Fibroblast of the aortic adventitia (primary cell): ENCODE data around the gene TGFA. TPM values are rescaled to one million over a fixed set of nuclear protein-coding genes. Genes with fewer than 3 reads are reported as not detected.
A peak's percentile ranks its signal among the peaks of the same experiment; 100 is the strongest.

Experiments used
- DNase-seq: peaks from one replicate; pipeline ENCODE4 v3.0.0-alpha.2; 2010; ENCODE audit warnings: low read depth
- H3K4me3 ChIP-seq: 2 replicates; pipeline ENCODE4 v1.5.1; 2011; ENCODE audit warnings: low read depth, mild to moderate bottlenecking, control low read depth, low read length, moderate library complexity
- total RNA-seq: library from RNA; depleted of rRNA; stranded (reverse); fragments of >200 nt; gene quantifications from 2 replicates; pipeline ENCODE4 v1.2.3, GENCODE V29; 2012; ENCODE audit warnings: low replicate concordance
- TF ChIP-seq, protein P1 (sequence below): IDR thresholded peaks from 2 replicates; pipeline ENCODE4 v1.5.1; 2011; ENCODE audit warnings: mild to moderate bottlenecking, low read length, control low read depth, inconsistent platforms; ENCODE audit not compliant: insufficient read depth

TGFA gene
- total RNA-seq, 1 donor, result not detected

GRCh38 chr2:70556608-70557007, 3.0 kb upstream of the TGFA start:
- no peak for DNase-seq

GRCh38 chr2:70554338-70554892, 789 bp upstream of the TGFA start:
- DNase-seq, result no peak
- peak overlapping the region; percentile 64 for H3K4me3 ChIP-seq
- TF ChIP-seq, protein P1, sequence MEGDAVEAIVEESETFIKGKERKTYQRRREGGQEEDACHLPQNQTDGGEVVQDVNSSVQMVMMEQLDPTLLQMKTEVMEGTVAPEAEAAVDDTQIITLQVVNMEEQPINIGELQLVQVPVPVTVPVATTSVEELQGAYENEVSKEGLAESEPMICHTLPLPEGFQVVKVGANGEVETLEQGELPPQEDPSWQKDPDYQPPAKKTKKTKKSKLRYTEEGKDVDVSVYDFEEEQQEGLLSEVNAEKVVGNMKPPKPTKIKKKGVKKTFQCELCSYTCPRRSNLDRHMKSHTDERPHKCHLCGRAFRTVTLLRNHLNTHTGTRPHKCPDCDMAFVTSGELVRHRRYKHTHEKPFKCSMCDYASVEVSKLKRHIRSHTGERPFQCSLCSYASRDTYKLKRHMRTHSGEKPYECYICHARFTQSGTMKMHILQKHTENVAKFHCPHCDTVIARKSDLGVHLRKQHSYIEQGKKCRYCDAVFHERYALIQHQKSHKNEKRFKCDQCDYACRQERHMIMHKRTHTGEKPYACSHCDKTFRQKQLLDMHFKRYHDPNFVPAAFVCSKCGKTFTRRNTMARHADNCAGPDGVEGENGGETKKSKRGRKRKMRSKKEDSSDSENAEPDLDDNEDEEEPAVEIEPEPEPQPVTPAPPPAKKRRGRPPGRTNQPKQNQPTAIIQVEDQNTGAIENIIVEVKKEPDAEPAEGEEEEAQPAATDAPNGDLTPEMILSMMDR, result no peak

More at GRCh38 chr2:70556608-70557007, 3.0 kb upstream of the TGFA start:
- TF ChIP-seq, protein P1, result no peak
- no peak overlapping the region for H3K4me3 ChIP-seq

GRCh38 chr2:70553334-70553583, 367 bp downstream of the TGFA start:
- TF ChIP-seq, protein P1, result no peak
- peak overlapping the region; percentile 64 for H3K4me3 ChIP-seq
- no peak for DNase-seq

GRCh38 chr2:70552501-70553333, 909 bp downstream of the TGFA start:
- TF ChIP-seq, protein P1, result no peak
- H3K4me3 ChIP-seq, result no peak overlapping the region
- DNase-seq, result no peak

GRCh38 chr2:70551167-70551566, 2.5 kb downstream of the TGFA start:
- H3K4me3 ChIP-seq, result no peak overlapping the region
- TF ChIP-seq, protein P1, result no peak
- no peak for DNase-seq

DNA sequence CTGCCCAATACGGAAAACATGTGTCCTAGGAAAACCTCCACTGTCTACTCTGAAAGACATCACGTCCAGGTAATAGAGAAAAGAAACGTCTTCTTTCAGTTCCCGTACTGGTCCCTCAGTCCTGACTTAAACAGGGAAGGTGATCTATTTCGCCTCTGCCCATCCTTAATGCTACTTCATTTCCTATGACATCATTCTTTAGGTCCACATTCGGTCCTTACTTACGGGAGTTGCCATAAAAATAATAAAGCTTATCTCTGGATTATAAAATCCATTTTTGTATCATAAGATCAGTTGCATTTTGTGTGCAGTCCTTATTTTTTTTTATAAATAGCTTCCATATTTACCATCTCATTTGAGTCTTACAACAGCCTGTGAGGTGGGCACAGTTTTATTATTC, 3.7 kb downstream of the TGFA start:
- TF ChIP-seq, protein P1, result no peak
- H3K4me3 ChIP-seq, result no peak overlapping the region
- DNase-seq, result no peak
